Neural progenitor cell (in vitro differentiated cells): ENCODE measurements around the gene MATK.

Experiments used
- EZH2 ChIP-seq: fragments of 200-600 bp; sonication (generic); IDR thresholded peaks from 2 replicates; pipeline ENCODE4 v1.6.1; 2017; ENCODE audit warnings: antibody characterized with exemption, mild to moderate bottlenecking, moderate library complexity
- EZH2phosphoT487 ChIP-seq: fragments of 200-600 bp; sonication (generic); IDR thresholded peaks from 2 replicates; pipeline ENCODE4 v1.6.1; 2017; ENCODE audit warnings: antibody characterized with exemption
- TF ChIP-seq, protein P1 (sequence below): fragments of 200-600 bp; sonication (generic); IDR thresholded peaks from 2 replicates; pipeline ENCODE4 v1.5.1; 2017; ENCODE audit warnings: antibody characterized with exemption, mild to moderate bottlenecking

DNA sequence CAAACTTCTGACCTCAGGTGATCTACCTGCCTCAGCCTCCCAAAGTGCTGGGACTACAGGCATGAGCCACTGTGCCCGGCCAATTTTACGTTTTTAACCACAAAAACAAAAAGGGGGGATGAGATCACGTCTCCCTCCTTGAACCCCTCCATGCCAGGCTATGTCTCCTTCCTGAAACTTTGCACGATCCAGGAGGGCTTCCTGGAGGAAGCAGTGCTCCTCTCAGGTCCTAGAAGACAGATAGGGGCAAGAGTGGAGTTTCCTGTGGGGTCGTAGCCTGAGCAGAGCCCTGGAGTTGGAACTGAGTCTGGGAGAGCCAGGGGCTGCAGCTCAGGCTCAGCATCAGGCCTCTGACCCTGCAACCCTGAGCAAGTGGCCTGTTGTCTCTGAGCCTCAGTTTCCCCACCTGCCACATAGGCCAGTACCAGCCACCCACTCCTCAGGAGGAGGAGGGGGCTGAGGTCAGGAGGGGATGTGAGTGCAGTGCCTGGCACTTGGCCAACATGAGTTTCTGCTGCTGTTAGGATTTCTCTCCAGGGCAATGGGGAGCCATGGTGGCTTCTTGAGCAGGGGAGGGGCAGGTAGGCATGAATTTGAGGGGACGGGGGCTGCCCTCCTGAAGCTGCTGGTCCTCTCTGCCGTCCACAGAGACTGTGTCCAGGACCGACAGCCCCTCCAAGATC, 40.7 kb downstream of the MATK start:
- no peak for TF ChIP-seq EZH2phosphoT487
- TF ChIP-seq, protein P1, sequence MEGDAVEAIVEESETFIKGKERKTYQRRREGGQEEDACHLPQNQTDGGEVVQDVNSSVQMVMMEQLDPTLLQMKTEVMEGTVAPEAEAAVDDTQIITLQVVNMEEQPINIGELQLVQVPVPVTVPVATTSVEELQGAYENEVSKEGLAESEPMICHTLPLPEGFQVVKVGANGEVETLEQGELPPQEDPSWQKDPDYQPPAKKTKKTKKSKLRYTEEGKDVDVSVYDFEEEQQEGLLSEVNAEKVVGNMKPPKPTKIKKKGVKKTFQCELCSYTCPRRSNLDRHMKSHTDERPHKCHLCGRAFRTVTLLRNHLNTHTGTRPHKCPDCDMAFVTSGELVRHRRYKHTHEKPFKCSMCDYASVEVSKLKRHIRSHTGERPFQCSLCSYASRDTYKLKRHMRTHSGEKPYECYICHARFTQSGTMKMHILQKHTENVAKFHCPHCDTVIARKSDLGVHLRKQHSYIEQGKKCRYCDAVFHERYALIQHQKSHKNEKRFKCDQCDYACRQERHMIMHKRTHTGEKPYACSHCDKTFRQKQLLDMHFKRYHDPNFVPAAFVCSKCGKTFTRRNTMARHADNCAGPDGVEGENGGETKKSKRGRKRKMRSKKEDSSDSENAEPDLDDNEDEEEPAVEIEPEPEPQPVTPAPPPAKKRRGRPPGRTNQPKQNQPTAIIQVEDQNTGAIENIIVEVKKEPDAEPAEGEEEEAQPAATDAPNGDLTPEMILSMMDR: no peak
- TF ChIP-seq EZH2: no peak
